Measurements from ENCODE around the gene OLA1.

The OLA1 gene

DNA sequence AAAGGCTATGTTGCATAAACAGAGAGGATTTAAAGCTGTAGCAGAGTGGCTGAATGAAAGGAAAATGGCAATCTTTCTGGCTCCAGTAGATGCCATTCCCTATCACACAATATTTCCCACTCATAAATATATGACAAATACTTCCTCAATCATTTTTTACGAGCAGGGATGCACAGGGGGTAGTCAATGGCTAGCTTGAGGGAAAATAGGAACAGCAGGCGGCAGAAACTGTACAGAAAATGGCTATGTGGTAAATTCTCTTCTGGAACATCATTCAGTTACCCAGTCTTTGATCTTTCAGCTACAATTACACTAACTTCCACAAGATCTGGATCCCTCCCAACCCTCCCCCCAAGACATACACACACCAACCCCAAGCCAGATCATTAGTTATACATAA lies 127.2 kb downstream of the OLA1 start:
- H2AK5ac ChIP-seq (ENCODE audit: low read length), result no peak overlapping the region
- H3K56ac ChIP-seq (ENCODE audit: low read length), result no peak overlapping the region
- H3K79me1 ChIP-seq (ENCODE audit: low read length), result no peaks in the 10 kb centered on the region
- DNase-seq, result no peak
- no CpG with 5 or more reads among the region's 2 CpGs for WGBS (ENCODE audit: extremely low coverage, insufficient coverage, low lambda C conversion rate)
- no peak overlapping the region for H3K4me3 ChIP-seq (ENCODE audit: low read length)
- H3K27me3 ChIP-seq (ENCODE audit: insufficient read depth, low read length, poor library complexity), result no peaks in the 10 kb centered on the region
- H3K36me3 ChIP-seq (ENCODE audit: control insufficient read depth, insufficient read depth, low read length), result no peaks in the 10 kb centered on the region
- no peak overlapping the region for H4K5ac ChIP-seq (ENCODE audit: low read length)
- no peak overlapping the region for H3K27ac ChIP-seq (ENCODE audit: low read depth, low read length)
- no peak overlapping the region for H3K4ac ChIP-seq (ENCODE audit: low read depth, low read length)
- H3K4me1 ChIP-seq (ENCODE audit: control insufficient read depth, low read depth, low read length), result peaks cover 5% of the 10 kb centered on the region
- H2BK120ac ChIP-seq (ENCODE audit: low read depth, low read length), result peak overlapping the region; percentile 28
- peak overlapping the region; percentile 75 for H3K18ac ChIP-seq (ENCODE audit: low read length)
- H2BK15ac ChIP-seq (replicated peaks; ENCODE audit: low read depth), result no peak overlapping the region
- no peak overlapping the region for H2BK5ac ChIP-seq (ENCODE audit: low read length)
- no peak overlapping the region for H3K9ac ChIP-seq (ENCODE audit: low read length)
- no peak overlapping the region for H3K4me2 ChIP-seq (ENCODE audit: low read length)
- no peak overlapping the region for H4K8ac ChIP-seq (ENCODE audit: low read depth, low read length)
- no peaks in the 10 kb centered on the region for H3K79me2 ChIP-seq (ENCODE audit: control insufficient read depth, insufficient read depth, low read length)
- H3K23ac ChIP-seq (ENCODE audit: low read length), result no peak overlapping the region

- no CpG with 5 or more reads among the region's 2 CpGs for WGBS (ENCODE audit: extremely low coverage, insufficient coverage, low lambda C conversion rate)
- Histone ChIP-seq H3K79me2 (ENCODE audit: control insufficient read depth, insufficient read depth, low read length) (no peaks in the 10 kb centered on the region), H3K27ac (ENCODE audit: low read depth, low read length) (no peak overlapping the region)
Observed at GRCh38 chr2:174120346-174120745, 128.0 kb downstream of the OLA1 start.

DNA sequence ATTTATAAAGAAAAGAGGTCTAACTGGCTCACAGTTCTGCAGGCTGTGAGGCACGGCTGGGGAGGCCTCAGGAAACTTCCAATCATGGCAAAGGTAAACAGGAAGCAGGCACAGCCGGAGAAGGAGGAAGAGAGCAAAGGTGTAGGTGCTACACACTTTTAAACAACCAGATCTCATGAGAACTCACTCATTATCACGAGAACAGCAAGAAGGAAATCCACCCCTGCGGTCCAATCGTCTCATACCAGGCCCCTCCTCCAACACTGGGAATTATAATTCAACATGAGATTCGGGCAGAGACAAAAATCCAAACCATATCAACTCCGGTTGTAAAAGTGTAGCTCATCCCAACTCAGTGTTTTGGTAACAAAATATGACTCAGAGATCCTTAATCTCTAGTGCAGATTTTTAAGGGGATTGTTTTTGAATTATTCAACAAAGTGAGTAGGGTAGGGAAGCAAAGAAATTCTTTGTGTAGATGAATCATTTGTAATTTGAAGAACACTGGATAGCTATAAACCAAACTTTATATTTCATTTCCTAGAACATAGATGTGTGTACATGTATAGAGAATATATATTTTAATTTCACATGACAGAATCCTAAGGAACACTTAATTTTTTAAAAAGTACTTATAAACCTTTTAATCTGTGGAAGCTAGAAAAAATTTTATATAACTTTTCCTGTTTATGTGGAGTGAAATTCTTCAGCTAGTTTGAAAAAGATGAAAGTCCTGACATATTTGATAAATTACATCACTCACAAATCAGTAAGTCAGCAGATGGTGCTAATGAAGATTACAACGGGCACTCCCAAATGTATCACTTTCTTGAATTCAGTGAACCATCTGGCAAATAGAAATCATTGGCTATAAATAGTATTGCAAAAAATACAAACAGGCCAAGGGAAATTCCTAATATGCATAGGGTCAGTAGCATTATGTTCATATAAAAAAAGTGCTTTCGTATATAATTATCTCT lies 130.1 kb downstream of the OLA1 start:
- H3K27ac ChIP-seq (ENCODE audit: low read depth, low read length), result no peak overlapping the region

More at GRCh38 chr2:174120346-174120745, 128.0 kb downstream of the OLA1 start:
- H2BK120ac ChIP-seq (ENCODE audit: low read depth, low read length), result no peak overlapping the region
- no peak overlapping the region for H3K23ac ChIP-seq (ENCODE audit: low read length)
- no peak overlapping the region for H3K4me2 ChIP-seq (ENCODE audit: low read length)
- H3K18ac ChIP-seq (ENCODE audit: low read length), result no peak overlapping the region
- no peak overlapping the region for H2BK15ac ChIP-seq (replicated peaks; ENCODE audit: low read depth)
- peaks cover 5% of the 10 kb centered on the region for H3K4me1 ChIP-seq (ENCODE audit: control insufficient read depth, low read depth, low read length)
- no peak overlapping the region for H4K8ac ChIP-seq (ENCODE audit: low read depth, low read length)
- H2BK5ac ChIP-seq (ENCODE audit: low read length), result no peak overlapping the region
- no peaks in the 10 kb centered on the region for H3K79me1 ChIP-seq (ENCODE audit: low read length)
- H2AK5ac ChIP-seq (ENCODE audit: low read length), result no peak overlapping the region
- H3K56ac ChIP-seq (ENCODE audit: low read length), result no peak overlapping the region
- no peak overlapping the region for H3K4ac ChIP-seq (ENCODE audit: low read depth, low read length)
- no peaks in the 10 kb centered on the region for H3K27me3 ChIP-seq (ENCODE audit: insufficient read depth, low read length, poor library complexity)
- DNase-seq, result no peak
- no peak overlapping the region for H3K9ac ChIP-seq (ENCODE audit: low read length)
- H3K36me3 ChIP-seq (ENCODE audit: control insufficient read depth, insufficient read depth, low read length), result no peaks in the 10 kb centered on the region
- H3K4me3 ChIP-seq (ENCODE audit: low read length), result no peak overlapping the region
- H4K5ac ChIP-seq (ENCODE audit: low read length), result no peak overlapping the region

GRCh38 chr2:174112073-174112472 lies 136.3 kb downstream of the OLA1 start:
- H2BK15ac ChIP-seq (replicated peaks; ENCODE audit: low read depth), result no peak overlapping the region
- no peak overlapping the region for H3K4me2 ChIP-seq (ENCODE audit: low read length)
- no peaks in the 10 kb centered on the region for H3K27me3 ChIP-seq (ENCODE audit: insufficient read depth, low read length, poor library complexity)
- H3K79me2 ChIP-seq (ENCODE audit: control insufficient read depth, insufficient read depth, low read length), result no peaks in the 10 kb centered on the region
- H4K5ac ChIP-seq (ENCODE audit: low read length), result no peak overlapping the region
- H3K36me3 ChIP-seq (ENCODE audit: control insufficient read depth, insufficient read depth, low read length), result no peaks in the 10 kb centered on the region
- no peak overlapping the region for H3K23ac ChIP-seq (ENCODE audit: low read length)
- no peak overlapping the region for H3K56ac ChIP-seq (ENCODE audit: low read length)
- H3K4ac ChIP-seq (ENCODE audit: low read depth, low read length), result no peak overlapping the region
- H2BK120ac ChIP-seq (ENCODE audit: low read depth, low read length), result no peak overlapping the region
- H3K18ac ChIP-seq (ENCODE audit: low read length), result no peak overlapping the region
- H3K27ac ChIP-seq (ENCODE audit: low read depth, low read length), result no peak overlapping the region
- H3K79me1 ChIP-seq (ENCODE audit: low read length), result no peaks in the 10 kb centered on the region
- no peak overlapping the region for H3K9ac ChIP-seq (ENCODE audit: low read length)
- DNase-seq, result no peak
- no peak overlapping the region for H3K4me3 ChIP-seq (ENCODE audit: low read length)
- no peak overlapping the region for H2BK5ac ChIP-seq (ENCODE audit: low read length)
- no peaks in the 10 kb centered on the region for H3K4me1 ChIP-seq (ENCODE audit: control insufficient read depth, low read depth, low read length)
- no peak overlapping the region for H2AK5ac ChIP-seq (ENCODE audit: low read length)
- WGBS (ENCODE audit: extremely low coverage, insufficient coverage, low lambda C conversion rate), result no CpG with 5 or more reads among the region's 2 CpGs
- H4K8ac ChIP-seq (ENCODE audit: low read depth, low read length), result no peak overlapping the region

More for the DNA sequence above, 130.1 kb downstream of the OLA1 start:
- H2BK15ac ChIP-seq (replicated peaks; ENCODE audit: low read depth), result no peak overlapping the region
- H3K9ac ChIP-seq (ENCODE audit: low read length), result no peak overlapping the region
- H3K4me3 ChIP-seq (ENCODE audit: low read length), result no peak overlapping the region
- DNase-seq, result peak; percentile 63
- H3K18ac ChIP-seq (ENCODE audit: low read length), result no peak overlapping the region
- no peak overlapping the region for H2BK120ac ChIP-seq (ENCODE audit: low read depth, low read length)
- H3K27me3 ChIP-seq (ENCODE audit: insufficient read depth, low read length, poor library complexity), result no peaks in the 10 kb centered on the region
- H3K79me2 ChIP-seq (ENCODE audit: control insufficient read depth, insufficient read depth, low read length), result no peaks in the 10 kb centered on the region
- H2AK5ac ChIP-seq (ENCODE audit: low read length), result no peak overlapping the region
- H3K79me1 ChIP-seq (ENCODE audit: low read length), result no peaks in the 10 kb centered on the region
- H3K4me1 ChIP-seq (ENCODE audit: control insufficient read depth, low read depth, low read length), result peaks cover 5% of the 10 kb centered on the region
- no peak overlapping the region for H4K5ac ChIP-seq (ENCODE audit: low read length)
- WGBS (ENCODE audit: extremely low coverage, insufficient coverage, low lambda C conversion rate), result no CpG with 5 or more reads among the region's 9 CpGs
- H3K4ac ChIP-seq (ENCODE audit: low read depth, low read length), result no peak overlapping the region
- no peak overlapping the region for H3K4me2 ChIP-seq (ENCODE audit: low read length)
- H3K23ac ChIP-seq (ENCODE audit: low read length), result no peak overlapping the region
- peak overlapping the region; percentile 46 for H3K56ac ChIP-seq (ENCODE audit: low read length)
- no peak overlapping the region for H2BK5ac ChIP-seq (ENCODE audit: low read length)
- no peaks in the 10 kb centered on the region for H3K36me3 ChIP-seq (ENCODE audit: control insufficient read depth, insufficient read depth, low read length)
- no peak overlapping the region for H4K8ac ChIP-seq (ENCODE audit: low read depth, low read length)

DNA sequence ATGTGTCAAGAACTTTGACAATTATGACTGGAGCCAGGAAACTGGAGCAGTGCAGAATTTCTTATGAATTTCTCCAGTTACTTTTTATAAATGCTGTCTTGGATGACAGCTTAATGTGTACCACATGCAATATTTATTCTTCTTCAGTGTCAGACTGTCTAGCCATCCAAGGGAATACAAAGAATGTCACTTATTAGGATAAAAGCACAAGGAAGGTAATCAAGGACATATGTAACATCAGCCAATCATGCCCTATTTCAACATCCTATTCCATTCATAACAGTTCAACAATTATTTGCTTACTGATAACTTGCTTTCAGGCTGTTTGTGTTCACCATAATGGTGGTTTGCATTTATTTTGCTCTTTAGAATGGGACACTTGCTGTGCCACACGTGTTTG lies 139.8 kb downstream of the OLA1 start:
- Histone ChIP-seq H3K27ac (ENCODE audit: low read depth, low read length) (no peak overlapping the region), H3K79me2 (ENCODE audit: control insufficient read depth, insufficient read depth, low read length) (no peaks in the 10 kb centered on the region), H3K18ac (ENCODE audit: low read length) (no peak overlapping the region), H2AK5ac (ENCODE audit: low read length) (no peak overlapping the region), H3K36me3 (ENCODE audit: control insufficient read depth, insufficient read depth, low read length) (no peaks in the 10 kb centered on the region), H2BK15ac (replicated peaks; ENCODE audit: low read depth) (no peak overlapping the region), H4K5ac (ENCODE audit: low read length) (no peak overlapping the region), H3K9ac (ENCODE audit: low read length) (no peak overlapping the region), H3K4ac (ENCODE audit: low read depth, low read length) (no peak overlapping the region), H3K56ac (ENCODE audit: low read length) (no peak overlapping the region), H3K4me3 (ENCODE audit: low read length) (no peak overlapping the region), H3K27me3 (ENCODE audit: insufficient read depth, low read length, poor library complexity) (no peaks in the 10 kb centered on the region), H3K23ac (ENCODE audit: low read length) (no peak overlapping the region), H3K4me2 (ENCODE audit: low read length) (no peak overlapping the region), H2BK120ac (ENCODE audit: low read depth, low read length) (no peak overlapping the region), H3K79me1 (ENCODE audit: low read length) (no peaks in the 10 kb centered on the region), H4K8ac (ENCODE audit: low read depth, low read length) (no peak overlapping the region), H3K4me1 (ENCODE audit: control insufficient read depth, low read depth, low read length) (no peaks in the 10 kb centered on the region), H2BK5ac (ENCODE audit: low read length) (no peak overlapping the region)
- DNase-seq, result no peak
- no CpG with 5 or more reads among the region's 1 CpG for WGBS (ENCODE audit: extremely low coverage, insufficient coverage, low lambda C conversion rate)

Measured in mesendoderm (in vitro differentiated cells).